ENCODE measurements around the gene OSBP2.

DNA sequence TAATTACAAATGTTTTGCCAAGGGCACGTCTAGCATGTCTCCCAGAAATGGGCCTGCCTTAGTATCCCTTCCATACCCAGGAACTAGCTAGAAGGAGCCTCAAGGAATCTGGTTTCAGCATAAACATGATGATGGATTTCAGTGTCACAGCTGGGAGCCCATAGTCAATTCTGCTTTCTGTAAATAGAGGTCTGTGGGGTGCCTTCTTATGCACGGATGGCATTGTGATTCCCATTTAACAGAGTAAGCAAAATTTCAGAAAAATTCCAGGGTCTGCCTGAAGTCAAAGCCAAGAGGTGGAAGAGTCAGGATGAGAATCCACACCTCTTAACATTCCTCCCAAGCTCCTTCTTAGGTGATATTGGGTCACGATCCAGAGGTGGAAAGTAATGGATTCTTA is 39.1 kb upstream of the OSBP2 start:
- TF ChIP-seq GATA3 (IDR thresholded peaks at IDR 0.05; ENCODE audit: low read depth, low read length): no peak
- no peak for TF ChIP-seq GATA2 (IDR thresholded peaks at IDR 0.05; ENCODE audit: low read depth, low read length)
